H9 (cell line): ENCODE results near the gene POC5. TPM values are rescaled to one million over a fixed set of nuclear protein-coding genes. Genes with fewer than 3 reads are reported as not detected.

Source experiments
- DNase-seq: peaks from one replicate; pipeline ENCODE4 v3.0.0-alpha.2; 2017
- H2AFZ ChIP-seq: one replicate; pipeline ENCODE4 v1.6.1; 2013; ENCODE audit warnings: mild to moderate bottlenecking, low read length, control low read depth, moderate library complexity
- H2AK5ac ChIP-seq: 2 replicates; pipeline ENCODE4 v1.6.1; 2013; ENCODE audit warnings: low read length, control low read depth, mixed read lengths; ENCODE audit not compliant: insufficient read length
- H2BK120ac ChIP-seq: one replicate; pipeline ENCODE4 v1.6.1; 2013; ENCODE audit warnings: low read depth, mild to moderate bottlenecking, low read length, control low read depth, inconsistent platforms; ENCODE audit not compliant: poor library complexity, severe bottlenecking
- H2BK12ac ChIP-seq: 2 replicates; pipeline ENCODE4 v1.6.1; 2013; ENCODE audit warnings: low read length, control low read depth, mixed read lengths, low read depth; ENCODE audit not compliant: insufficient read length
- H2BK15ac ChIP-seq: 2 replicates; pipeline ENCODE4 v1.6.1; 2013; ENCODE audit warnings: low read depth, low read length, control low read depth
- H2BK20ac ChIP-seq: one replicate; pipeline ENCODE4 v1.6.1; 2013; ENCODE audit warnings: low read depth, mild to moderate bottlenecking, low read length, control low read depth, inconsistent platforms; ENCODE audit not compliant: poor library complexity, severe bottlenecking
- H2BK5ac ChIP-seq: 2 replicates; pipeline ENCODE4 v1.6.1; 2013; ENCODE audit warnings: low read length, control low read depth, mixed read lengths; ENCODE audit not compliant: insufficient read length
- H3K14ac ChIP-seq: 2 replicates; pipeline ENCODE4 v1.6.1; 2013; ENCODE audit warnings: low read length, control low read depth; ENCODE audit not compliant: insufficient read depth
- H3K18ac ChIP-seq: 2 replicates; pipeline ENCODE4 v1.6.1; 2013; ENCODE audit warnings: low read depth, mild to moderate bottlenecking, mixed read lengths, low read length, control low read depth; ENCODE audit not compliant: insufficient read length
- H3K23ac ChIP-seq: 2 replicates; pipeline ENCODE4 v1.6.1; 2013; ENCODE audit warnings: low read length, control low read depth, mixed read lengths, low read depth; ENCODE audit not compliant: insufficient read length
- H3K23me2 ChIP-seq: 2 replicates; pipeline ENCODE4 v1.6.1; 2013; ENCODE audit warnings: low read depth, mild to moderate bottlenecking, mixed read lengths, low read length, control low read depth; ENCODE audit not compliant: insufficient read length, poor library complexity, severe bottlenecking
- H3K27ac ChIP-seq: 2 replicates; pipeline ENCODE4 v1.5.1; 2013; ENCODE audit warnings: low read length, control low read depth, mixed read lengths, low read depth; ENCODE audit not compliant: insufficient read length
- H3K27me3 ChIP-seq: 2 replicates; pipeline ENCODE4 v1.6.1; 2013; ENCODE audit warnings: low read length, control low read depth, inconsistent platforms; ENCODE audit not compliant: insufficient read depth
- H3K4ac ChIP-seq: 2 replicates; pipeline ENCODE4 v1.6.1; 2013; ENCODE audit warnings: low read depth, mild to moderate bottlenecking, control low read depth, inconsistent platforms, low read length, moderate library complexity
- H3K4me1 ChIP-seq: 2 replicates; pipeline ENCODE4 v1.6.1; 2013; ENCODE audit warnings: low read length, control low read depth, inconsistent platforms; ENCODE audit not compliant: insufficient read depth
- H3K4me2 ChIP-seq: 2 replicates; pipeline ENCODE4 v1.6.1; 2013; ENCODE audit warnings: low read length, control low read depth, mixed read lengths; ENCODE audit not compliant: insufficient read length, insufficient read depth
- H3K56ac ChIP-seq: 2 replicates; pipeline ENCODE4 v1.6.1; 2013; ENCODE audit warnings: low read depth, mild to moderate bottlenecking, mixed read lengths, low read length, control low read depth; ENCODE audit not compliant: insufficient read length
- H3K79me1 ChIP-seq: 2 replicates; pipeline ENCODE4 v1.6.1; 2013; ENCODE audit warnings: low read depth, mild to moderate bottlenecking, moderate library complexity, low read length, control low read depth, inconsistent platforms; ENCODE audit not compliant: insufficient read depth, poor library complexity, severe bottlenecking
- H3K79me2 ChIP-seq: 2 replicates; pipeline ENCODE4 v1.6.1; 2013; ENCODE audit warnings: low read length, control low read depth, inconsistent platforms; ENCODE audit not compliant: insufficient read depth
- H3K9ac ChIP-seq: 2 replicates; pipeline ENCODE4 v1.6.1; 2013; ENCODE audit warnings: low read length, control low read depth, mixed read lengths; ENCODE audit not compliant: insufficient read length; ENCODE audit errors: extremely low read depth
- H3K9me3 ChIP-seq: one replicate; pipeline ENCODE4 v1.6.1; 2013; ENCODE audit warnings: low read depth, low read length, inconsistent platforms; ENCODE audit not compliant: control insufficient read depth
- H3T11ph ChIP-seq: one replicate; pipeline ENCODE4 v1.6.1; 2013; ENCODE audit warnings: mild to moderate bottlenecking, low read length, control low read depth, inconsistent platforms
- H4K20me1 ChIP-seq: one replicate; pipeline ENCODE4 v1.6.1; 2013; ENCODE audit not compliant: control insufficient read depth, insufficient read length, insufficient read depth
- H4K5ac ChIP-seq: 2 replicates; pipeline ENCODE4 v1.6.1; 2013; ENCODE audit warnings: low read depth, mild to moderate bottlenecking, mixed read lengths, low read length, control low read depth; ENCODE audit not compliant: insufficient read length
- H4K8ac ChIP-seq: replicated peaks from 2 replicates; pipeline ENCODE4 v1.6.1; 2013; ENCODE audit warnings: low read length, control low read depth, mixed read lengths, low read depth; ENCODE audit not compliant: insufficient read length
- H4K91ac ChIP-seq: 2 replicates; pipeline ENCODE4 v1.6.1; 2013; ENCODE audit warnings: low read depth, mild to moderate bottlenecking, moderate library complexity, mixed read lengths, low read length, control low read depth; ENCODE audit not compliant: insufficient read length
- H3K27ac Mint-ChIP-seq, 3 experiments: 2 replicates in 2 of 3; 3 replicates in 1 of 3; pipeline ENCODE4 v1.8.0; 2020 to 2021; ENCODE audit warnings: mixed read lengths in 3 of 3, mild to moderate bottlenecking in 1 of 3, moderate library complexity in 1 of 3
- H3K27me3 Mint-ChIP-seq: 2 replicates; pipeline ENCODE4 v1.8.0; 2021; ENCODE audit warnings: low read depth, mild to moderate bottlenecking, moderate library complexity, mixed read lengths
- H3K36me3 Mint-ChIP-seq, 3 experiments: 2 replicates in 2 of 3; 3 replicates in 1 of 3; pipeline ENCODE4 v1.8.0; 2020 to 2021; ENCODE audit warnings: low read depth in 3 of 3, mixed read lengths in 3 of 3; ENCODE audit not compliant: insufficient read depth in 1 of 3
- H3K4me1 Mint-ChIP-seq, 2 experiments: 2 replicates each; pipeline ENCODE4 v1.8.0; 2020; ENCODE audit warnings: mixed read lengths in 2 of 2
- H3K4me3 Mint-ChIP-seq, 2 experiments: 2 replicates in 1 of 2; 3 replicates in 1 of 2; pipeline ENCODE4 v1.8.0; 2020 to 2021; ENCODE audit warnings: mild to moderate bottlenecking in 2 of 2, mixed read lengths in 2 of 2, moderate library complexity in 1 of 2
- H3K9me3 Mint-ChIP-seq, 2 experiments: 2 replicates in 1 of 2; 3 replicates in 1 of 2; pipeline ENCODE4 v1.8.0; 2020; ENCODE audit warnings: mild to moderate bottlenecking in 2 of 2, mixed read lengths in 2 of 2, moderate library complexity in 1 of 2
- CTCF ChIP-seq: fragments of 200-600 bp; sonication (generic); conservative IDR thresholded peaks from 3 replicates; pipeline ENCODE4 v1.8.0; 2021; ENCODE audit warnings: antibody characterized with exemption, mild to moderate bottlenecking
- WGBS: extraction: QIAGEN DNeasy Blood & Tissue Kit; methylation state at CpG from one replicate; pipeline ENCODE4 v1.1.7; 2013; ENCODE audit warnings: missing lambda C conversion rate, low lambda C conversion rate, mixed read lengths; ENCODE audit not compliant: insufficient read length; ENCODE audit errors: extremely low coverage; 5-methylcytosine and 5-hydroxymethylcytosine counted together
- total RNA-seq: library from RNA; stranded (reverse); gene quantifications from 2 replicates; pipeline ENCODE4 v1.2.1, GENCODE V29; 2021

POC5 gene
- total RNA-seq, 1 experiment from 2014 or later = 12.2 TPM

DNA sequence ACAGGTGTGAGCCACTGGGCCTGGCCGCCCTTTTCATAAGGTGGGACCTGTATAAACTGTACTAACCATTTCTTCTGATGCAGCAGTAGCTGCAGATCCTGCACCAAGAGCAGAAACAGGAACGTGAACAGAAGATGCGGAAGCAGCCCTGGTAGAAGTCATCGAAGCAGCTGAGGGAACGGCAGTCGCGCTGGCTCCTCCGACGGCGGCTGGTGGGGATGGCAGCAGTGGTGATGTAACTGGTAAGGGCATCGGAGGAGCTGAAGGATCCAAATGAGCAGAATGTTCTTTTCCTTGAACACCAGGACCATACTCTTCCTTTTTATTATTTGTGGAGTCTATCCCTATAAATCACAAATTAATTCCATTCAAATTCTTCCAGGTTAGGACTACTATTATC, 32.1 kb downstream of the POC5 start:
- Mint-ChIP-seq H3K9me3 (no peaks in the 10 kb centered on the region), H3K27me3 (no peaks in the 10 kb centered on the region), H3K36me3 (peaks cover 2 to 27% (median 5%) of the 10 kb centered on the region in 3 experiments; a peak in 3 of 7 replicates), H3K27ac (no peak overlapping the region; a peak in 1 of 7 replicates), H3K4me1 (no peaks in the 10 kb centered on the region), H3K4me3 (no peak overlapping the region)
- no peak overlapping the region for H2BK15ac ChIP-seq
- no peak overlapping the region for H3K56ac ChIP-seq
- H3K4me1 ChIP-seq = no peaks in the 10 kb centered on the region
- no peaks in the 10 kb centered on the region for H3K23me2 ChIP-seq
- WGBS = no CpG with 5 or more reads among the region's 11 CpGs
- no peak overlapping the region for H3K14ac ChIP-seq
- no peak overlapping the region for H3K23ac ChIP-seq
- H2BK20ac ChIP-seq = no peak overlapping the region
- no peaks in the 10 kb centered on the region for H3K79me2 ChIP-seq
- TF ChIP-seq CTCF = no peak
- H2AK5ac ChIP-seq = no peak overlapping the region
- no peak overlapping the region for H3K27ac ChIP-seq
- no peak overlapping the region for H3K4ac ChIP-seq
- no peak overlapping the region for H3K4me2 ChIP-seq
- H4K5ac ChIP-seq = no peak overlapping the region
- no peak overlapping the region for H3T11ph ChIP-seq
- H4K8ac ChIP-seq = no peak overlapping the region
- H3K79me1 ChIP-seq = no peaks in the 10 kb centered on the region
- DNase-seq = no peak
- H4K91ac ChIP-seq = no peak overlapping the region
- no peaks in the 10 kb centered on the region for H3K27me3 ChIP-seq
- H4K20me1 ChIP-seq = no peaks in the 10 kb centered on the region
- H3K9me3 ChIP-seq = no peaks in the 10 kb centered on the region
- no peak overlapping the region for H2AFZ ChIP-seq
- H2BK120ac ChIP-seq = no peak overlapping the region
- no peak overlapping the region for H3K9ac ChIP-seq
- no peak overlapping the region for H2BK5ac ChIP-seq
- H3K18ac ChIP-seq = no peak overlapping the region
- H2BK12ac ChIP-seq = no peak overlapping the region
